K562 (cell line): ENCODE data around the gene ERBB4. TPM values are rescaled to one million over a fixed set of nuclear protein-coding genes. Genes with fewer than 3 reads are reported as not detected.

ENCODE experiments used
- ATAC-seq: fragments of 200-7000 bp; cut with Tn5 transposase; 3 replicates; pipeline ENCODE4 v1.9.1; 2020; ENCODE audit warnings: moderate library complexity
- BruUV-seq: library from RNA; stranded (reverse); fragments of 400-500 nt; replicated peaks from 2 replicates; lab custom pipeline; 2021; lab: Mats Ljungman, UMichigan
- CTCF ChIA-PET: fragments of 300-600 bp; formaldehyde crosslinking; extraction: SDS; loops from one replicate; lab custom pipeline; 2021; ENCODE audit warnings: low intra/inter-chr PET ratio; lab: Yijun Ruan, JAX
- POLR2A ChIA-PET: fragments of 300-600, 350-650 bp; sonication (Branson Sonifier 250); formaldehyde crosslinking; extraction: SDS; loops from one replicate; lab custom pipeline; 2021; ENCODE audit warnings: antibody characterized with exemption, inconsistent platforms; lab: Yijun Ruan, JAX
- DNase-seq, 4 experiments: peaks; one replicate each; pipeline versions ENCODE4 v3.0.0 to v3.0.0-alpha.2; 2011 to 2018; ENCODE audit warnings: low spot score in 3 of 4, mixed read lengths in 3 of 4; ENCODE audit errors: extremely low read depth in 1 of 4
- FAIRE-seq: peaks from 2 replicates; lab custom pipeline; 2011; peaks lifted over from hg19 to GRCh38; lab: Jason Lieb, UNC
- H2AFZ ChIP-seq: 2 replicates; pipeline ENCODE4 v1.6.0; 2011; ENCODE audit warnings: low read depth, low read length, control low read depth, inconsistent platforms
- H3K27ac ChIP-seq: fragments of 200-600 bp; 3 replicates; pipeline ENCODE4 v1.8.0; 2011; ENCODE audit warnings: low read depth, mild to moderate bottlenecking, control low read depth, inconsistent platforms, low read length, moderate library complexity, mixed read lengths; ENCODE audit errors: extremely low read depth
- H3K27me3 ChIP-seq, 2 experiments: fragments of 300-600 bp in 1 of 2; 2 replicates in 1 of 2; 3 replicates in 1 of 2; pipeline versions ENCODE4 v1.6.0 to v1.8.0; 2011; ENCODE audit warnings: inconsistent platforms in 2 of 2, low read length in 2 of 2, mild to moderate bottlenecking in 1 of 2, mixed read lengths in 1 of 2, moderate library complexity in 1 of 2; ENCODE audit not compliant: control insufficient read depth in 2 of 2, insufficient read depth in 2 of 2
- H3K36me3 ChIP-seq: fragments of 300-600 bp; 3 replicates; pipeline ENCODE4 v1.8.0; 2011; ENCODE audit warnings: mild to moderate bottlenecking, low read length, inconsistent platforms; ENCODE audit not compliant: control insufficient read depth, insufficient read depth
- H3K4me1 ChIP-seq, 2 experiments: fragments of 200-600 bp in 1 of 2; replicated peaks in 1 of 2; 2 replicates in 1 of 2; 3 replicates in 1 of 2; pipeline versions ENCODE4 v1.5.1 to v1.8.0; 2011; ENCODE audit warnings: inconsistent platforms in 2 of 2, low read length in 2 of 2, mild to moderate bottlenecking in 1 of 2, mixed read lengths in 1 of 2, moderate library complexity in 1 of 2; ENCODE audit not compliant: control insufficient read depth in 2 of 2, insufficient read depth in 2 of 2
- H3K4me2 ChIP-seq: 2 replicates; pipeline ENCODE4 v1.6.1; 2011; ENCODE audit warnings: low read length, control low read depth, inconsistent platforms, mixed read lengths; ENCODE audit not compliant: insufficient read depth
- H3K4me3 ChIP-seq: fragments of 200-600 bp; sonication (generic), shearing (Covaris generic); 2 replicates; pipeline ENCODE4 v1.5.1; 2016; ENCODE audit warnings: control low read depth, inconsistent platforms
- H3K79me2 ChIP-seq: fragments of 200-600 bp; 3 replicates; pipeline ENCODE4 v1.8.0; 2011; ENCODE audit warnings: low read length, inconsistent platforms; ENCODE audit not compliant: control insufficient read depth, insufficient read depth
- H3K9ac ChIP-seq, 2 experiments: 2 replicates each; pipeline versions ENCODE4 v1.6.0 to v1.6.1; 2011; ENCODE audit warnings: low read depth in 2 of 2, low read length in 2 of 2, control low read depth in 1 of 2, inconsistent platforms in 1 of 2, mild to moderate bottlenecking in 1 of 2, mixed read lengths in 1 of 2; ENCODE audit not compliant: insufficient read depth in 1 of 2
- H3K9me1 ChIP-seq: one replicate; pipeline ENCODE4 v1.6.0; 2011; ENCODE audit warnings: inconsistent platforms, mild to moderate bottlenecking, low read length, moderate library complexity; ENCODE audit not compliant: control insufficient read depth, insufficient read depth
- H3K9me3 ChIP-seq: replicated peaks from 2 replicates; pipeline ENCODE4 v1.5.1; 2011; ENCODE audit warnings: low read depth, low read length, inconsistent platforms; ENCODE audit not compliant: control insufficient read depth, insufficient read depth
- H4K20me1 ChIP-seq: replicated peaks from 2 replicates; pipeline ENCODE4 v1.6.1; 2011; ENCODE audit warnings: low read length, inconsistent platforms, mixed read lengths; ENCODE audit not compliant: control insufficient read depth, insufficient read depth
- C11orf30 ChIP-seq: fragments of 450-650 bp; IDR thresholded peaks from 2 replicates; pipeline ENCODE4 v1.6.1; 2016; ENCODE audit warnings: low read depth, mild to moderate bottlenecking
- CSDE1 ChIP-seq, 2 experiments: fragments of 450-650 bp; IDR thresholded peaks; 2 replicates each; pipeline ENCODE4 v1.6.1; 2016; ENCODE audit warnings: mild to moderate bottlenecking in 1 of 2
- EHMT2 ChIP-seq: fragments of 450-650 bp; IDR thresholded peaks from 2 replicates; pipeline ENCODE4 v1.6.1; 2018; ENCODE audit warnings: antibody characterized with exemption
- ELF1 ChIP-seq: fragments of 200-800 bp; sonication (Bioruptor generic); IDR thresholded peaks from 2 replicates; pipeline ENCODE4 v1.6.1; 2016; ENCODE audit warnings: missing genetic modification characterization, missing compliant biosample characterization
- ELF4 ChIP-seq: fragments of 450-650 bp; formaldehyde crosslinking; IDR thresholded peaks from 2 replicates; pipeline ENCODE4 v1.4.0; 2022; ENCODE audit warnings: missing genetic modification characterization
- MBD1 ChIP-seq: fragments of 250-450 bp; sonication (Bioruptor Pico); IDR thresholded peaks from 2 replicates; pipeline ENCODE4 v1.8.0; 2022; ENCODE audit warnings: inconsistent platforms
- MYC ChIP-seq, 2 experiments: fragments of 250-450 bp in 1 of 2; sonication (Bioruptor Pico) in 1 of 2; IDR thresholded peaks; 2 replicates each; pipeline versions ENCODE4 v1.5.1 to v1.6.1; 2012 to 2021; ENCODE audit warnings: low read depth in 2 of 2, borderline replicate concordance in 1 of 2, improper control_type of control experiment in 1 of 2, low read length in 1 of 2, mild to moderate bottlenecking in 1 of 2, moderate library complexity in 1 of 2
- PPARD ChIP-seq: fragments of 250-450 bp; sonication (Bioruptor Pico); IDR thresholded peaks from 2 replicates; pipeline ENCODE4 v1.8.0; 2022; ENCODE audit warnings: inconsistent platforms, mild to moderate bottlenecking, moderate library complexity
- RBM17 ChIP-seq: fragments of 200-400 bp; formaldehyde crosslinking; IDR thresholded peaks from 2 replicates; pipeline ENCODE4 v1.6.1; 2017; ENCODE audit warnings: low read depth, mild to moderate bottlenecking, low read length, borderline replicate concordance
- SMARCA5 ChIP-seq: fragments of 450-650 bp; IDR thresholded peaks from 2 replicates; pipeline ENCODE4 v1.6.1; 2016
- SREBF2 ChIP-seq: sonication (generic); formaldehyde crosslinking; IDR thresholded peaks from 2 replicates; pipeline ENCODE4 v1.4.0; 2020; ENCODE audit warnings: mild to moderate bottlenecking, missing genetic modification reagents
- YBX1 ChIP-seq: fragments of 450-650 bp; IDR thresholded peaks from 2 replicates; pipeline ENCODE4 v1.7.1; 2016; ENCODE audit warnings: mild to moderate bottlenecking
- ZBTB1 ChIP-seq: sonication (generic); formaldehyde crosslinking; IDR thresholded peaks from 2 replicates; pipeline ENCODE4 v1.8.1; 2023; ENCODE audit warnings: missing genetic modification reagents, low read depth, mild to moderate bottlenecking, borderline replicate concordance
- ZNF197 ChIP-seq: fragments of 200-800 bp; sonication (Bioruptor generic); IDR thresholded peaks from 2 replicates; pipeline ENCODE4 v1.6.1; 2016; ENCODE audit warnings: low read depth, missing genetic modification characterization, missing compliant biosample characterization
- ZNF75A ChIP-seq: fragments of 450-650 bp; formaldehyde crosslinking; IDR thresholded peaks from 2 replicates; pipeline ENCODE4 v1.4.0; 2020; ENCODE audit warnings: mild to moderate bottlenecking
- WGBS: fragments of 100-300 bp; shearing (Covaris generic); methylation state at CpG from one replicate; pipeline ENCODE4 v1.1.6; 2016; ENCODE audit warnings: low coverage, mixed read lengths; ENCODE audit not compliant: insufficient coverage; ENCODE audit errors: missing lambda C conversion rate; 5-methylcytosine and 5-hydroxymethylcytosine counted together
- in situ Hi-C: fragments of 300-500 bp; cut with MboI; formaldehyde crosslinking; loops from 4 replicates; pipeline ENCODE4 v1.15.0; 2018; ENCODE audit warnings: inconsistent platforms, mixed read lengths
- intact Hi-C: fragments of 100-400 bp; cut with micrococcal nuclease; formaldehyde crosslinking; loops from 2 replicates; pipeline ENCODE4 v1.14.2; 2022
- polyA plus RNA-seq, 8 experiments: library from polyadenylated mRNA; depleted of rRNA in 4 of 8; stranded (reverse) in 5 of 8; unstranded in 3 of 8; fragments of >200 nt; fragmentation: Nextera tagmentation in 2 of 8; fragmentation: Illumina TruSeq in 1 of 8; extraction: Ambion mirVana in 2 of 8; extraction: Trizol in 1 of 8; gene quantifications; 2 replicates each; pipeline versions ENCODE4 v1.2.1 to v1.2.3, GENCODE V29; 2011 to 2014; ENCODE audit warnings: inconsistent platforms in 1 of 8, missing spikeins in 1 of 8
- total RNA-seq, 7 experiments: library from RNA; depleted of rRNA in 6 of 7; stranded (reverse); fragments of >200 nt in 6 of 7; fragmentation: Illumina TruSeq in 2 of 7; extraction: Trizol in 2 of 7; gene quantifications; 2 replicates each; pipeline versions ENCODE4 v1.2.1 to v1.2.3, GENCODE V29; 2011 to 2021; ENCODE audit warnings: low replicate concordance in 1 of 7
- TF ChIP-seq, protein P1 (sequence below): fragments of 450-650 bp; IDR thresholded peaks from 2 replicates; pipeline ENCODE4 v1.6.1; 2016; ENCODE audit warnings: borderline replicate concordance
- TF ChIP-seq, protein P2 (sequence below): IDR thresholded peaks from 2 replicates; pipeline ENCODE4 v1.6.1; 2011; ENCODE audit not compliant: insufficient read length; ENCODE audit errors: extremely low read depth

ERBB4 gene
- total and polyA plus RNA-seq, 9 of the 15 experiments (the other 6 are each of a cell fraction or from before 2014, with no cell fraction given) = not detected

GRCh38 chr2:211822686-211823335 is 715.8 kb downstream of the ERBB4 start (continued):
- TF ChIP-seq, protein P1, sequence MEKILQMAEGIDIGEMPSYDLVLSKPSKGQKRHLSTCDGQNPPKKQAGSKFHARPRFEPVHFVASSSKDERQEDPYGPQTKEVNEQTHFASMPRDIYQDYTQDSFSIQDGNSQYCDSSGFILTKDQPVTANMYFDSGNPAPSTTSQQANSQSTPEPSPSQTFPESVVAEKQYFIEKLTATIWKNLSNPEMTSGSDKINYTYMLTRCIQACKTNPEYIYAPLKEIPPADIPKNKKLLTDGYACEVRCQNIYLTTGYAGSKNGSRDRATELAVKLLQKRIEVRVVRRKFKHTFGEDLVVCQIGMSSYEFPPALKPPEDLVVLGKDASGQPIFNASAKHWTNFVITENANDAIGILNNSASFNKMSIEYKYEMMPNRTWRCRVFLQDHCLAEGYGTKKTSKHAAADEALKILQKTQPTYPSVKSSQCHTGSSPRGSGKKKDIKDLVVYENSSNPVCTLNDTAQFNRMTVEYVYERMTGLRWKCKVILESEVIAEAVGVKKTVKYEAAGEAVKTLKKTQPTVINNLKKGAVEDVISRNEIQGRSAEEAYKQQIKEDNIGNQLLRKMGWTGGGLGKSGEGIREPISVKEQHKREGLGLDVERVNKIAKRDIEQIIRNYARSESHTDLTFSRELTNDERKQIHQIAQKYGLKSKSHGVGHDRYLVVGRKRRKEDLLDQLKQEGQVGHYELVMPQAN = no peak

DNA sequence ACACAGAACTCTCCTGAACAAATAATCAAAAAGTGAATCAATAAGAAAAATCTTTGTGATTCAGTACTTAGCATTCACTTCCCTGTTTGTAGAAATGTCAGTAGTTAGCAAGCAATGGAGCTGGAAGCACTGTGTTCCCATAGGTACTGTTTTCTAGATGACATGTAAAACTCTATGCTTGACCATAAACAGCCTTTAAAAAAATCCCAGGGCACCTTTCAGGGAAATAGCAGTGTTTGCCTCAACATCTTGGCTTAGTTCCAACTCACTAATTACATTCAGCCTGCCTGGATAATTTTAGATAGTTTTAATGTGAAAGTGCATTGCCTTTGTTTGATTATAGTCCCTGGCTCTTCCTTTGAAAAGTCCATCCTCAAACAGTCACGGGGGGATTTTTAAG is 721.8 kb downstream of the ERBB4 start:
- FAIRE-seq (no peak), ATAC-seq (no peak), DNase-seq (no peak)
- no peaks in the 10 kb centered on the region for H3K9me1 ChIP-seq
- no peak overlapping the region for H3K27ac ChIP-seq
- CTCF ChIA-PET = no interaction called here
- H3K9ac ChIP-seq = no peak overlapping the region
- POLR2A ChIA-PET = no interaction called here
- no peaks in the 10 kb centered on the region for H3K79me2 ChIP-seq
- 0% methylated on average over 1 of the region's 1 CpG for WGBS
- no TSS peak for BruUV-seq
- no peak overlapping the region for H3K4me3 ChIP-seq
- H2AFZ ChIP-seq = no peak overlapping the region
- H3K9me3 ChIP-seq = no peaks in the 10 kb centered on the region
- in situ Hi-C loops = no loop called here
- H3K4me1 ChIP-seq = no peaks in the 10 kb centered on the region
- no peaks in the 10 kb centered on the region for H4K20me1 ChIP-seq
- no peaks in the 10 kb centered on the region for H3K36me3 ChIP-seq
- intact Hi-C loops = no loop called here
- H3K27me3 ChIP-seq = no peaks in the 10 kb centered on the region
- H3K4me2 ChIP-seq = no peak overlapping the region
- TF ChIP-seq ELF4 (CRISPR knock-in tag) (no peak), ZBTB1 (CRISPR knock-in tag) (no peak), MBD1 (CRISPR knock-in tag) (no peak), ZNF197 (no peak), C11orf30 (no peak), CSDE1 (IDR thresholded peaks at IDR 0.05) (no peak), MYC (IDR thresholded peaks at IDR 0.05; ENCODE audit: low read depth, low read length) (no peak), MYC (CRISPR knock-in tag; IDR thresholded peaks at IDR 0.05; ENCODE audit: borderline replicate concordance, low read depth) (no peak), SREBF2 (CRISPR knock-in tag) (no peak), PPARD (CRISPR knock-in tag) (no peak), YBX1 (no peak), SMARCA5 (no peak), ZNF75A (CRISPR knock-in tag) (no peak), RBM17 (no peak), EHMT2 (no peak), ELF1 (no peak)
- TF ChIP-seq, protein P2, sequence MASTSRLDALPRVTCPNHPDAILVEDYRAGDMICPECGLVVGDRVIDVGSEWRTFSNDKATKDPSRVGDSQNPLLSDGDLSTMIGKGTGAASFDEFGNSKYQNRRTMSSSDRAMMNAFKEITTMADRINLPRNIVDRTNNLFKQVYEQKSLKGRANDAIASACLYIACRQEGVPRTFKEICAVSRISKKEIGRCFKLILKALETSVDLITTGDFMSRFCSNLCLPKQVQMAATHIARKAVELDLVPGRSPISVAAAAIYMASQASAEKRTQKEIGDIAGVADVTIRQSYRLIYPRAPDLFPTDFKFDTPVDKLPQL = no peak
